ENCODE measurements around the gene NOXA1. TPM values are rescaled to one million over a fixed set of nuclear protein-coding genes. Genes with fewer than 3 reads are reported as not detected.

NOXA1 gene
- total and polyA plus RNA-seq, 9 of the 15 experiments (the other 6 are each of a cell fraction or from before 2014, with no cell fraction given) = 0.07 to 1.2 (median 0.20) TPM; not detected in 4

DNA sequence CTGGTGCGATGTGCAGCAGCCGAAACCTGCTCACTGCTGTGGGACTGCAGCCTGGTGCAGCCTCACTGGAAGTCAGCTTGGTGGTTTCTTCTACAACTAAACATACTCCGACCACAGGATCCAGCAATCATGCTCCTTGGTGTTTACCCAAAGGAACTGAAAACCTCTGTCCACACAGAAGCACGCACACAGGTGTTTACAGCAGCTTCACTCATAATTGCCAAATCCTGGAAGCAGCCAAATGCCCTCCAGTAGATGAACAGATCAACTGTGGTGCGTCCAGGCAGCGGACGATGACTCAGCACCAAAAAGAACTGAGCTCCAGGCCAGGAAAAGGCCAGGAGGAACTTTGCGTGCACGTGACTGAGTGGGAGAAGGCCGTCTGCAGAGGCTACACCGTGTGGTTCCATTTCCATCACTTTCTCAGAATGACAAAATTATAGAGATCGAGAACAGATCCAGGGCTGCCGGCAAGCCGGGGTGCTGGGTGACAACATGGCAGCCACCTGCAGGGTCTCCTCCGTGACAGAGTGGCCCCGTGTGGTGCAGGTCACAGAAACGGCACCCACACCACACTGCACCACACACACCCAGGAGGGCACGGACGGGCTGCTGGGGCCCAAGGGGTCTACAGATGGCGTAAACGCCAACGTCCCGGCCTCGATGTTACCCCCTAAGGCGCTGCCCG, 59.0 kb downstream of the NOXA1 start (continued):
- TF ChIP-seq, protein P1, sequence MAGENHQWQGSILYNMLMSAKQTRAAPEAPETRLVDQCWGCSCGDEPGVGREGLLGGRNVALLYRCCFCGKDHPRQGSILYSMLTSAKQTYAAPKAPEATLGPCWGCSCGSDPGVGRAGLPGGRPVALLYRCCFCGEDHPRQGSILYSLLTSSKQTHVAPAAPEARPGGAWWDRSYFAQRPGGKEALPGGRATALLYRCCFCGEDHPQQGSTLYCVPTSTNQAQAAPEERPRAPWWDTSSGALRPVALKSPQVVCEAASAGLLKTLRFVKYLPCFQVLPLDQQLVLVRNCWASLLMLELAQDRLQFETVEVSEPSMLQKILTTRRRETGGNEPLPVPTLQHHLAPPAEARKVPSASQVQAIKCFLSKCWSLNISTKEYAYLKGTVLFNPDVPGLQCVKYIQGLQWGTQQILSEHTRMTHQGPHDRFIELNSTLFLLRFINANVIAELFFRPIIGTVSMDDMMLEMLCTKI (IDR thresholded peaks at IDR 0.05; ENCODE audit: partially characterized antibody) = no peak
- TF ChIP-seq ELK1 (CRISPR knock-in tag; IDR thresholded peaks at IDR 0.05) (no peak), PTTG1 (tag; IDR thresholded peaks at IDR 0.05; ENCODE audit: low read depth) (no peak), MBD2 (IDR thresholded peaks at IDR 0.05; ENCODE audit: borderline replicate concordance, low read depth) (no peak), HDGF (IDR thresholded peaks at IDR 0.05) (no peak), DACH1 (IDR thresholded peaks at IDR 0.05; ENCODE audit: partially characterized antibody) (no peak), EWSR1 (IDR thresholded peaks at IDR 0.05; ENCODE audit: borderline replicate concordance, low read depth, partially characterized antibody) (no peak), ARID4B (CRISPR knock-in tag; IDR thresholded peaks at IDR 0.05) (no peak), GATA2 (CRISPR knock-in tag; IDR thresholded peaks at IDR 0.05) (peak; percentile 53; the same call in 1 of the 2 replicates), ATF1 (CRISPR knock-in tag; IDR thresholded peaks at IDR 0.05) (no peak), ATF1 (tag; IDR thresholded peaks at IDR 0.05) (peak; percentile 45), RBM14 (IDR thresholded peaks at IDR 0.05; ENCODE audit: borderline replicate concordance, insufficient read depth, low read depth, low read length) (no peak), ZNF431 (CRISPR knock-in tag; IDR thresholded peaks at IDR 0.05) (no peak), FOXK2 (conservative IDR thresholded peaks at IDR 0.05 in 1 of 2, IDR thresholded peaks at IDR 0.05 in 1 of 2; ENCODE audit: low read depth in 2 of 2) (peak; percentile 65 to 74), MAFG (tag; conservative IDR thresholded peaks at IDR 0.05) (peak; percentile 99), RBM25 (IDR thresholded peaks at IDR 0.05; ENCODE audit: low read depth, low read length, severe bottlenecking) (no peak), BRD9 (IDR thresholded peaks at IDR 0.05; ENCODE audit: low read depth, partially characterized antibody) (no peak), THAP7 (CRISPR knock-in tag; IDR thresholded peaks at IDR 0.05) (no peak), EGR1 (conservative IDR thresholded peaks at IDR 0.05) (peak; percentile 59), SPI1 (IDR thresholded peaks at IDR 0.05; ENCODE audit: borderline replicate concordance, low read depth, low read length) (no peak)
- TF ChIP-seq, protein P2, sequence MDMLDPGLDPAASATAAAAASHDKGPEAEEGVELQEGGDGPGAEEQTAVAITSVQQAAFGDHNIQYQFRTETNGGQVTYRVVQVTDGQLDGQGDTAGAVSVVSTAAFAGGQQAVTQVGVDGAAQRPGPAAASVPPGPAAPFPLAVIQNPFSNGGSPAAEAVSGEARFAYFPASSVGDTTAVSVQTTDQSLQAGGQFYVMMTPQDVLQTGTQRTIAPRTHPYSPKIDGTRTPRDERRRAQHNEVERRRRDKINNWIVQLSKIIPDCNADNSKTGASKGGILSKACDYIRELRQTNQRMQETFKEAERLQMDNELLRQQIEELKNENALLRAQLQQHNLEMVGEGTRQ (CRISPR knock-in tag; IDR thresholded peaks at IDR 0.05) = peak; percentile 88
